Esophagus muscularis mucosa (tissue), 4 donors: ENCODE results near the gene NCAM1. TPM values are rescaled to one million over a fixed set of nuclear protein-coding genes. Genes with fewer than 3 reads are reported as not detected.

Experiments
- DNase-seq: peaks from one replicate; pipeline ENCODE4 v3.0.0-alpha.2; 2017; ENCODE audit errors: extremely low spot score
- H3K27ac ChIP-seq, 4 donors: fragments of 200-600 bp; sonication (generic); replicated peaks in 1 of 4; 1 replicate in 3 of 4; 2 replicates in 1 of 4; pipeline ENCODE4 v1.5.1; 2016 to 2019; ENCODE audit warnings: mild to moderate bottlenecking in 1 of 4
- H3K27me3 ChIP-seq, 4 donors: fragments of 200-600 bp; sonication (generic); one replicate each; pipeline versions ENCODE4 v1.5.1 to v1.6.0; 2016 to 2019
- H3K36me3 ChIP-seq, 4 donors: fragments of 200-600 bp; sonication (generic); one replicate each; pipeline ENCODE4 v1.5.1; 2016 to 2019
- H3K4me1 ChIP-seq, 4 donors: fragments of 200-600 bp; sonication (generic); one replicate each; pipeline ENCODE4 v1.5.1; 2016 to 2019
- H3K4me3 ChIP-seq, 4 donors: fragments of 200-600 bp; sonication (generic); 1 replicate in 2 of 4; 2 replicates in 2 of 4; pipeline ENCODE4 v1.5.1; 2016 to 2019; ENCODE audit warnings: mild to moderate bottlenecking in 4 of 4, moderate library complexity in 1 of 4
- H3K9me3 ChIP-seq, 4 donors: fragments of 200-600 bp; sonication (generic); 1 replicate in 3 of 4; 2 replicates in 1 of 4; pipeline ENCODE4 v1.5.1; 2016 to 2019
- EP300 ChIP-seq: sonication (generic); formaldehyde crosslinking; IDR thresholded peaks from one replicate; pipeline ENCODE4 v1.6.1; 2017; ENCODE audit warnings: antibody characterized with exemption
- POLR2A ChIP-seq: fragments of 450-650 bp; IDR thresholded peaks from one replicate; pipeline ENCODE4 v1.6.1; 2017; ENCODE audit warnings: antibody characterized with exemption, moderate library complexity, mild to moderate bottlenecking, low read depth
- POLR2AphosphoS5 ChIP-seq, 2 donors: sonication (generic); formaldehyde crosslinking; IDR thresholded peaks; one replicate each; pipeline ENCODE4 v1.6.1; 2017; ENCODE audit warnings: antibody characterized with exemption in 2 of 2
- WGBS: methylation state at CpG from one replicate; pipeline ENCODE4 v1.1.5; 2018; 5-methylcytosine and 5-hydroxymethylcytosine counted together
- intact Hi-C: fragments of 100-400 bp; cut with DNase I; formaldehyde crosslinking; loops from one replicate; pipeline ENCODE4 v1.15.1; 2023
- total RNA-seq, 4 donors: library from RNA; depleted of rRNA; stranded (reverse); fragments of >200 nt; gene quantifications; one replicate each; pipeline versions ENCODE4 v1.1.0 to v1.2.1, GENCODE V29; 2016
- TF ChIP-seq, protein P1 (sequence below), 3 experiments: fragments of 200-600 bp in 2 of 3; fragments of 450-650 bp in 1 of 3; sonication (generic) in 2 of 3; IDR thresholded peaks; one replicate each; pipeline ENCODE4 v1.5.1; 2017 to 2019; ENCODE audit warnings: antibody characterized with exemption in 3 of 3, mild to moderate bottlenecking in 2 of 3, moderate library complexity in 1 of 3

NCAM1 gene
- total RNA-seq, 4 donors from 2014 or later = 83.5 to 161 (median 95.2) TPM

GRCh38 chr11:113313601-113314000 lies 352.4 kb downstream of the NCAM1 start:
- TF ChIP-seq EP300 (no peak), POLR2A (no peak)
- TF ChIP-seq, protein P1, sequence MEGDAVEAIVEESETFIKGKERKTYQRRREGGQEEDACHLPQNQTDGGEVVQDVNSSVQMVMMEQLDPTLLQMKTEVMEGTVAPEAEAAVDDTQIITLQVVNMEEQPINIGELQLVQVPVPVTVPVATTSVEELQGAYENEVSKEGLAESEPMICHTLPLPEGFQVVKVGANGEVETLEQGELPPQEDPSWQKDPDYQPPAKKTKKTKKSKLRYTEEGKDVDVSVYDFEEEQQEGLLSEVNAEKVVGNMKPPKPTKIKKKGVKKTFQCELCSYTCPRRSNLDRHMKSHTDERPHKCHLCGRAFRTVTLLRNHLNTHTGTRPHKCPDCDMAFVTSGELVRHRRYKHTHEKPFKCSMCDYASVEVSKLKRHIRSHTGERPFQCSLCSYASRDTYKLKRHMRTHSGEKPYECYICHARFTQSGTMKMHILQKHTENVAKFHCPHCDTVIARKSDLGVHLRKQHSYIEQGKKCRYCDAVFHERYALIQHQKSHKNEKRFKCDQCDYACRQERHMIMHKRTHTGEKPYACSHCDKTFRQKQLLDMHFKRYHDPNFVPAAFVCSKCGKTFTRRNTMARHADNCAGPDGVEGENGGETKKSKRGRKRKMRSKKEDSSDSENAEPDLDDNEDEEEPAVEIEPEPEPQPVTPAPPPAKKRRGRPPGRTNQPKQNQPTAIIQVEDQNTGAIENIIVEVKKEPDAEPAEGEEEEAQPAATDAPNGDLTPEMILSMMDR (IDR thresholded peaks at IDR 0.05) = no peak
- Histone ChIP-seq H3K4me3 (peak overlapping the region in 2 of 4 donors; percentile 70 to 74), H3K9me3 (no peaks in the 10 kb centered on the region), H3K27me3 (no peaks in the 10 kb centered on the region), H3K4me1 (peaks cover 16 to 33% (median 26%) of the 10 kb centered on the region in 4 donors), H3K27ac (peak overlapping the region; percentile 82 to 91 (median 89)), H3K36me3 (peaks cover 0 to 10% (median 5%) of the 10 kb centered on the region in 4 donors)
- intact Hi-C loops = loop anchor here (10.0 kb wide), 1 partner anchor 1229 kb away; the partner anchor contains the start of genes SDHD and TIMM8B
- DNase-seq = peak; percentile 57
- WGBS = 83% methylated on average over 3 of the region's 3 CpGs

DNA sequence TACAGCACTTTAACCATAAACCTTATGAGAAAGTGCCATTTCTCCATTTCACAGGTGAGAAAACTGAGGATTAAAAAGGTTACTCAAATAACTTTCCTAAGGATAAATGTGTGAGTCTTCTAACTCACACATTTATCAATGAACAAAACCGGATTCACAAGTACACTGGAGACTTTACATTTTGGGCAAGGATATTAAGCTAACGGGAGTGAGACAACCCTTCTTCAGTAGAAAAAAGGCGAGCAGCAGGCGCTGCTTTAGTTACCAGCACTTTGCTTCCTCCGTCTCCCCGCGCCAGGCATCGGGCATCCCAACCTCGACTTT lies 352.8 kb downstream of the NCAM1 start:
- WGBS = 2% methylated on average over 9 of the region's 9 CpGs
- intact Hi-C loops = loop anchor here (10.0 kb wide), 1 partner anchor 1229 kb away; the partner anchor contains the start of genes SDHD and TIMM8B
- Histone ChIP-seq H3K9me3 (no peaks in the 10 kb centered on the region), H3K27ac (peak overlapping the region; percentile 82 to 91 (median 89)), H3K4me1 (peaks cover 16 to 33% (median 26%) of the 10 kb centered on the region in 4 donors), H3K4me3 (peak overlapping the region; percentile 70 to 83 (median 75)), H3K36me3 (peaks cover 0 to 13% (median 5%) of the 10 kb centered on the region in 4 donors), H3K27me3 (no peaks in the 10 kb centered on the region)
- TF ChIP-seq POLR2AphosphoS5 (IDR thresholded peaks at IDR 0.05) = no peak
- TF ChIP-seq, protein P1 (IDR thresholded peaks at IDR 0.05) = no peak
- TF ChIP-seq EP300 = no peak
- TF ChIP-seq POLR2A = no peak
- DNase-seq = no peak

- intact Hi-C loops = loop anchor here (10.0 kb wide), 1 partner anchor 1230 kb away; the partner anchor contains the start of genes SDHD and TIMM8B
- 30% methylated on average over 24 of the region's 64 CpGs for WGBS
Observed at GRCh38 chr11:113314389-113315301, 353.4 kb downstream of the NCAM1 start, which contains the start of gene TTC12. Gene TTC12 (plus strand): TSS chr11:113314583. CDS start chr11:113316258, 1,675 bp downstream.

GRCh38 chr11:113315811-113316210 lies 354.6 kb downstream of the NCAM1 start:
- Histone ChIP-seq H3K36me3 (peaks cover 0 to 26% (median 11%) of the 10 kb centered on the region in 4 donors), H3K4me3 (no peak overlapping the region), H3K4me1 (peaks cover 16 to 33% (median 26%) of the 10 kb centered on the region in 4 donors), H3K27me3 (no peaks in the 10 kb centered on the region), H3K27ac (peak overlapping the region; percentile 82 to 91 (median 89)), H3K9me3 (no peaks in the 10 kb centered on the region)
- intact Hi-C loops = loop anchor here (10.0 kb wide), 1 partner anchor 1231 kb away; the partner anchor contains the start of genes SDHD and TIMM8B
- 38% methylated on average over 6 of the region's 6 CpGs for WGBS
- DNase-seq = peak; percentile 57
- TF ChIP-seq EP300 = no peak
- TF ChIP-seq POLR2AphosphoS5 (IDR thresholded peaks at IDR 0.05) = no peak
- no peak for TF ChIP-seq POLR2A
- TF ChIP-seq, protein P1 (IDR thresholded peaks at IDR 0.05) = no peak

More at GRCh38 chr11:113314389-113315301, 353.4 kb downstream of the NCAM1 start, which contains the start of gene TTC12:
- DNase-seq = peak; percentile 98
- Histone ChIP-seq H3K9me3 (no peaks in the 10 kb centered on the region), H3K27ac (peak within 1 kb of the TSS; percentile 82 to 91 (median 89)), H3K27me3 (no peaks in the 10 kb centered on the region), H3K4me1 (peaks cover 16 to 33% (median 26%) of the 10 kb centered on the region in 4 donors), H3K36me3 (peaks cover 0 to 17% (median 6%) of the 10 kb centered on the region in 4 donors), H3K4me3 (peak within 1 kb of the TSS; percentile 70 to 83 (median 75))
- TF ChIP-seq POLR2AphosphoS5 (IDR thresholded peaks at IDR 0.05) (peak; percentile 53 to 76), EP300 (no peak)

DNA sequence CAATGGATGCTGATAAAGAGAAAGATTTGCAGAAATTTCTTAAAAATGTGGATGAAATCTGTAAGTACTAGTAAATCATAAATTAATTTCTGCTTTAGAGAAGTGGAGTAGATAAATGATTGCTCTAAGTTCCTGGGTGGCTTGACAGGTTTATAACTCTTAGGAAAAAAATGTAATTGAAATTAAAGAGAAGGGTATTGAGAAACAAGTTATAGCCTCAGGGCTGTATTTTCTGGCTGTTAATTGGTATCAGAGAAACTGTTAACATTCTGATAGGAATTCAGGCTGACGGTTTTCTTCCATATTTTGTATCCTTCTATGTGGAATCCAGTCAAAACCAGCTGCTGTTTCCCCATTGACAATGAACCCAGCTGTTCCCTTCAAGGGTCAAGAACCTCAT lies 355.0 kb downstream of the NCAM1 start:
- Histone ChIP-seq H3K36me3 (peaks cover 0 to 26% (median 11%) of the 10 kb centered on the region in 4 donors), H3K4me3 (no peak overlapping the region), H3K4me1 (peaks cover 16 to 33% (median 26%) of the 10 kb centered on the region in 4 donors), H3K9me3 (no peaks in the 10 kb centered on the region), H3K27ac (peak overlapping the region; percentile 82 to 91 (median 89)), H3K27me3 (no peaks in the 10 kb centered on the region)
- WGBS = 62% methylated on average over 1 of the region's 1 CpG
- intact Hi-C loops = loop anchor here (10.0 kb wide), 1 partner anchor 1231 kb away; the partner anchor contains the start of genes SDHD and TIMM8B
- TF ChIP-seq, protein P1 (IDR thresholded peaks at IDR 0.05) = no peak
- TF ChIP-seq EP300 (no peak), POLR2A (no peak)
- peak; percentile 21 for DNase-seq
